22Rv1 (cell line): ENCODE results near the gene RAD51B.

ENCODE experiments used
- H3K27ac ChIP-seq: fragments of 450-650 bp; 2 replicates; pipeline ENCODE4 v1.5.1; 2017
- CTCF ChIP-seq: fragments of 450-650 bp; IDR thresholded peaks from 2 replicates; pipeline ENCODE4 v1.5.1; 2017; ENCODE audit warnings: mild to moderate bottlenecking
- ZFX ChIP-seq: fragments of 450-650 bp; IDR thresholded peaks from 2 replicates; pipeline ENCODE4 v1.6.1; 2017; ENCODE audit warnings: antibody characterized with exemption, borderline replicate concordance

RAD51B gene

DNA sequence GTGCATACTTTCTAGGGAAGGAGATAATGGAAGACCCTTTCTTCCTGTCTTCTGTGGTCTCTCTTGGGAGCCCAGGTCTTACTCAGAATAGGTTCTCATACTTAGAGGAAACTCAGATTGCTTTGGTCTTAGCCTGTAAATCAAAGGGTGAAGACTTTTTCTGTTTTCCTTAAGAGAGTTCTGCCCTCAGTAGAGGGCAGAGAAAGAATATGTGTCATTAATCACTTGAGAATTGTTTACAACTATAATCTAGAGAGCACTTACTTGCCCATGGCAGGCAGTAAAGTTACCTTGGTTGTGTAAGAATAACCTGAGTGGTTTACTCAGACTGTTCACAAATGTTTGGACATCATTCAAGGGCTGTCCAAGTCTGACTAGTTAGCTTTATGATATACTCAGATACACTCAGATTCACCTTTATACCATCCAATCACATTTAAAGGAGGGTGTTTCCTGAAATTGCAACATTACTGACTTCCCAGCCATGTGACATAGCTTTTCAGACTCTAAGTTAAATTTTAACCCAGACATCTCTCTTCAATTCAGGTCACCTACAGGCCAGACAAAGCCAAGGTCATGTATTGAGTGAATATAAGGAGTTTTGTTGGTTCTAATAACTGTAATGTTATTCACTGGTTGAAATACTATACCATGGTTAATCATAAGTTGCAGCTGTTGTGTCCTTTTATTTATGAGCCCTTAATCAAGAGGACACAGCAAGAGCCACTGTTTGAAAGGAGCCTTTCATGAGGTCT is 372.2 kb downstream of the RAD51B start:
- peak overlapping the region; percentile 68 for H3K27ac ChIP-seq
- TF ChIP-seq CTCF (no peak), ZFX (no peak)

- no peak overlapping the region for H3K27ac ChIP-seq
- TF ChIP-seq ZFX (no peak), CTCF (no peak)
These were observed 373.4 kb downstream of the RAD51B start for GRCh38 chr14:68192935-68193334.

- H3K27ac ChIP-seq = no peak overlapping the region
- TF ChIP-seq ZFX (no peak), CTCF (no peak)
These were observed 374.5 kb downstream of the RAD51B start for GRCh38 chr14:68193970-68194681.

GRCh38 chr14:68195126-68195525 is 375.5 kb downstream of the RAD51B start:
- no peak for TF ChIP-seq ZFX
- no peak for TF ChIP-seq CTCF
- no peak overlapping the region for H3K27ac ChIP-seq

GRCh38 chr14:68198713-68199495 is 379.3 kb downstream of the RAD51B start:
- no peak overlapping the region for H3K27ac ChIP-seq
- no peak for TF ChIP-seq ZFX
- TF ChIP-seq CTCF = no peak

DNA sequence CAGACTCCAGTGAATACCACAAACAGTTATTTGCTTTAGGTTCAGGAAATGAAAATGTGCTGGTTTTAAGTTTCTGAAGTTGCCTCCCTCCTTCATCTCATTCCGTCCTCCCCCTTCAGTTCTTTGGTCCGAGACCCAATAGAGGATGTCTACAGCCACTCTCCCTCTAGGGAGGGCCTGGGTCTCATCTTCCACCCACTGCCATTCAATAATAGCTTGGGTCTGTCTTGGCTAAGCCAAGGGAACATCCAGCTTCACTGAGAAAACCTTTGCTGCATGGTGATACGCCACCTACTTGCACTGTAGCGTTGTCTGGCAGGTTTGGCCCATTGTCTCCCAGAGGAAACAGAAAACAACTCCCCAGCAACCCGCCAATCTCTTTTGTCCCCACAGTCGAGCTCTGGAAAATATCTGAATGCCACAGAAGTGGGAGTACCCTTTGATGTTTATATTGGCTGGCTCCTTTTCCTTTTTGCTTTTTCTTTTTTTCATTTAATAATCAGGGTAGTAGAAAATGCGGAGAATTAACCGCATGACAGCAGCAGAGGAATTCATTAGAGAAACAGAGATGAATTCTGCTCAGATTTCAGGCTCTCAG is 380.1 kb downstream of the RAD51B start:
- TF ChIP-seq ZFX (no peak), CTCF (no peak)

More for the DNA sequence above, 380.1 kb downstream of the RAD51B start:
- H3K27ac ChIP-seq = no peak overlapping the region
